Measurements from ENCODE around the gene BCOR. TPM values are rescaled to one million over a fixed set of nuclear protein-coding genes. Genes with fewer than 3 reads are reported as not detected.

Gene BCOR
- total RNA-seq, 2 experiments from 2014 or later: 26.1 to 26.3 TPM

- H3K9me3 ChIP-seq (ENCODE audit: control insufficient read depth in 1 of 2, insufficient read depth in 1 of 2, low read length in 2 of 2): no peaks in the 10 kb centered on the region
- ATAC-seq (ENCODE audit: poor library complexity): no peak
- POLR2A ChIA-PET: interaction anchor here (0.7 to 5.4 kb wide), 7 partner anchors 6 to 72 kb away, joined by 3 to 236 read pairs (median 21); no protein-coding TSS in a partner anchor
- H3K27ac ChIP-seq (ENCODE audit: low read depth in 1 of 2, low read length in 2 of 2): no peak overlapping the region
- Mint-ChIP-seq H3K27ac (no peak overlapping the region), H3K27me3 (no peaks in the 10 kb centered on the region), H3K4me1 (ENCODE audit: low read depth) (peaks cover 7% of the 10 kb centered on the region), H3K36me3 (ENCODE audit: low read depth) (no peaks in the 10 kb centered on the region), H3K4me3 (no peak overlapping the region), H3K9me3 (no peaks in the 10 kb centered on the region)
- peaks cover 0 to 5% of the 10 kb centered on the region in 2 experiments for H3K27me3 ChIP-seq (ENCODE audit: control insufficient read depth in 1 of 2, insufficient read depth in 2 of 2, low read length in 2 of 2)
- CTCF ChIA-PET: no interaction called here
- peaks cover 27% of the 10 kb centered on the region for H3K4me1 ChIP-seq (ENCODE audit: insufficient read depth, low read length)
- H3K36me3 ChIP-seq (ENCODE audit: insufficient read depth, low read length): no peaks in the 10 kb centered on the region
- TF ChIP-seq CTCF (IDR thresholded peaks at IDR 0.05): no peak
- no peak overlapping the region for H3K4me3 ChIP-seq (ENCODE audit: low read length)
- DNase-seq: no peak
- intact Hi-C loops (cut with DNase I, micrococcal nuclease): no loop called here
These were observed 3.0 kb upstream of the BCOR start for GRCh38 chrX:40100537-40101429.

GRCh38 chrX:40100141-40100536 is 2.4 kb upstream of the BCOR start:
- Mint-ChIP-seq H3K4me3 (peak overlapping the region; percentile 86), H3K36me3 (ENCODE audit: low read depth) (peaks cover 6% of the 10 kb centered on the region), H3K9me3 (no peaks in the 10 kb centered on the region), H3K4me1 (ENCODE audit: low read depth) (peaks cover 12% of the 10 kb centered on the region), H3K27ac (peak overlapping the region; percentile 92), H3K27me3 (no peaks in the 10 kb centered on the region)
- no peak for ATAC-seq (ENCODE audit: poor library complexity)
- ChIA-PET CTCF (no interaction called here), POLR2A (interaction anchor here (1.2 to 5.4 kb wide), 6 partner anchors 6 to 245 kb away, joined by 5 to 236 read pairs (median 23); no protein-coding TSS in a partner anchor)
- no peaks in the 10 kb centered on the region for H3K9me3 ChIP-seq (ENCODE audit: control insufficient read depth in 1 of 2, insufficient read depth in 1 of 2, low read length in 2 of 2)
- H3K27me3 ChIP-seq (ENCODE audit: control insufficient read depth in 1 of 2, insufficient read depth in 2 of 2, low read length in 2 of 2): peaks cover 0 to 5% of the 10 kb centered on the region in 2 experiments
- H3K36me3 ChIP-seq (ENCODE audit: insufficient read depth, low read length): no peaks in the 10 kb centered on the region
- peaks cover 25% of the 10 kb centered on the region for H3K4me1 ChIP-seq (ENCODE audit: insufficient read depth, low read length)
- intact Hi-C loops (cut with DNase I, micrococcal nuclease): no loop called here
- DNase-seq: no peak
- TF ChIP-seq CTCF (IDR thresholded peaks at IDR 0.05): no peak
- H3K27ac ChIP-seq (ENCODE audit: low read depth in 1 of 2, low read length in 2 of 2): no peak overlapping the region
- no peak overlapping the region for H3K4me3 ChIP-seq (ENCODE audit: low read length)

GRCh38 chrX:40099055-40099958 is 1.5 kb upstream of the BCOR start:
- Histone ChIP-seq H3K27ac (ENCODE audit: low read depth in 1 of 2, low read length in 2 of 2) (peak overlapping the region in 1 of 2 donors; percentile 46), H3K27me3 (ENCODE audit: control insufficient read depth in 1 of 2, insufficient read depth in 2 of 2, low read length in 2 of 2) (peaks cover 0 to 5% of the 10 kb centered on the region in 2 experiments), H3K36me3 (ENCODE audit: insufficient read depth, low read length) (no peaks in the 10 kb centered on the region), H3K4me1 (ENCODE audit: insufficient read depth, low read length) (peaks cover 27% of the 10 kb centered on the region), H3K4me3 (ENCODE audit: low read length) (peak overlapping the region; percentile 56), H3K9me3 (ENCODE audit: control insufficient read depth in 1 of 2, insufficient read depth in 1 of 2, low read length in 2 of 2) (no peaks in the 10 kb centered on the region)
- ATAC-seq (ENCODE audit: poor library complexity): peak; percentile 9
- intact Hi-C loops (cut with DNase I, micrococcal nuclease): loop anchor here (2.0 to 10.0 kb wide), 5 partner anchors 53 to 285 kb away; no protein-coding TSS in a partner anchor
- TF ChIP-seq CTCF (IDR thresholded peaks at IDR 0.05): no peak
- peaks cover 10% of the 10 kb centered on the region for H3K36me3 Mint-ChIP-seq (ENCODE audit: low read depth)
- CTCF ChIA-PET: interaction anchor here (1.1 kb wide), 1 partner anchor 11 kb away, joined by 3 read pairs; no protein-coding TSS in a partner anchor
- no peaks in the 10 kb centered on the region for H3K27me3 Mint-ChIP-seq
- DNase-seq: peak in 11 of 14 experiments; percentile 32 to 78 (median 61)
- no peaks in the 10 kb centered on the region for H3K9me3 Mint-ChIP-seq
- H3K4me1 Mint-ChIP-seq (ENCODE audit: low read depth): peaks cover 13% of the 10 kb centered on the region
- H3K27ac Mint-ChIP-seq: peak overlapping the region; percentile 92
- peak overlapping the region; percentile 95 for H3K4me3 Mint-ChIP-seq
- POLR2A ChIA-PET: interaction anchor here (1.2 to 6.0 kb wide), 14 partner anchors 7 to 326 kb away, joined by 3 to 236 read pairs (median 12); no protein-coding TSS in a partner anchor
